ENCODE results near the gene FSD1L. TPM values are rescaled to one million over a fixed set of nuclear protein-coding genes. Genes with fewer than 3 reads are reported as not detected.

The FSD1L gene
- total and polyA plus RNA-seq, 8 donors = 0.78 to 13.2 (median 3.0) TPM; not detected in 1

DNA sequence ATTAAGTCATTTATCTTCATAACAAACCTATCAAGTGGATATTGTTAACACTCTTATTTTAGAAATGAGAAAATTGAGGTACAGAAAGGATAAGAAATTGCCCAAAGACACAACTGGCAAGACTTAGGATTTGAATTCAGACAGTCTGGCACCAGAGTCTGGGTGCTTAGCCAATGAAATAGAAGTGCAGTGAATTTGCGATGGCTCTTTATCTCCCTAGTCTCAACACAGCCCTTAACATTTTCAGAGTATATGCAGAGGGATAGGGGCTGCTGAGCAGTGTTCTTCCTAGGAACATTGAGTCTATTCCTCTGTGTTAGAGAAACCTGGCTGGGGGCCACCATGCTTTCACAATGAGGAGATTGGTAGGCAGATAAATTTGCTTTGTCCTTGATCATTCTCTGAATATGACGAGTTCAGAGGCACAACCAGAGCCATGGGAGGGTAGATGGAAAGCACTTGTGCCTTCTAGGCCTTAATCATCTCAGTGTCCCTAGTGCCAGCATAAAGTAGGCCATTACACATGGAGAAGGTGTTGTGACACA, 6.1 kb upstream of the FSD1L start:
- no peak for DNase-seq
- TF ChIP-seq POLR2AphosphoS5 (IDR thresholded peaks at IDR 0.05) (no peak), EP300 (IDR thresholded peaks at IDR 0.05) (no peak), POLR2A (IDR thresholded peaks at IDR 0.05) (no peak)
- TF ChIP-seq, protein P1, sequence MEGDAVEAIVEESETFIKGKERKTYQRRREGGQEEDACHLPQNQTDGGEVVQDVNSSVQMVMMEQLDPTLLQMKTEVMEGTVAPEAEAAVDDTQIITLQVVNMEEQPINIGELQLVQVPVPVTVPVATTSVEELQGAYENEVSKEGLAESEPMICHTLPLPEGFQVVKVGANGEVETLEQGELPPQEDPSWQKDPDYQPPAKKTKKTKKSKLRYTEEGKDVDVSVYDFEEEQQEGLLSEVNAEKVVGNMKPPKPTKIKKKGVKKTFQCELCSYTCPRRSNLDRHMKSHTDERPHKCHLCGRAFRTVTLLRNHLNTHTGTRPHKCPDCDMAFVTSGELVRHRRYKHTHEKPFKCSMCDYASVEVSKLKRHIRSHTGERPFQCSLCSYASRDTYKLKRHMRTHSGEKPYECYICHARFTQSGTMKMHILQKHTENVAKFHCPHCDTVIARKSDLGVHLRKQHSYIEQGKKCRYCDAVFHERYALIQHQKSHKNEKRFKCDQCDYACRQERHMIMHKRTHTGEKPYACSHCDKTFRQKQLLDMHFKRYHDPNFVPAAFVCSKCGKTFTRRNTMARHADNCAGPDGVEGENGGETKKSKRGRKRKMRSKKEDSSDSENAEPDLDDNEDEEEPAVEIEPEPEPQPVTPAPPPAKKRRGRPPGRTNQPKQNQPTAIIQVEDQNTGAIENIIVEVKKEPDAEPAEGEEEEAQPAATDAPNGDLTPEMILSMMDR (IDR thresholded peaks at IDR 0.05) = no peak
- Histone ChIP-seq H3K9me3 (no peaks in the 10 kb centered on the region), H3K36me3 (no peaks in the 10 kb centered on the region), H3K27ac (no peak overlapping the region), H3K27me3 (no peaks in the 10 kb centered on the region), H3K4me1 (peaks cover 0 to 18% (median 8%) of the 10 kb centered on the region in 4 donors), H3K4me3 (no peak overlapping the region)
- WGBS, 5 donors = 78 to 90% (median 82%) methylated on average over 2 of the region's 2 CpGs
- intact Hi-C loops (cut with DNase I; ENCODE audit: low total_unique reads) = no loop called here

GRCh38 chr9:105443121-105443520, 4.7 kb upstream of the FSD1L start:
- no peak for TF ChIP-seq POLR2A (IDR thresholded peaks at IDR 0.05)
- TF ChIP-seq, protein P1 (IDR thresholded peaks at IDR 0.05) = no peak
- no peak for TF ChIP-seq EP300 (IDR thresholded peaks at IDR 0.05)
- TF ChIP-seq POLR2AphosphoS5 (IDR thresholded peaks at IDR 0.05) = no peak
- no peaks in the 10 kb centered on the region for H3K36me3 ChIP-seq
- H3K9me3 ChIP-seq = no peaks in the 10 kb centered on the region
- no peak overlapping the region for H3K27ac ChIP-seq
- H3K4me3 ChIP-seq = no peak overlapping the region
- H3K27me3 ChIP-seq = no peaks in the 10 kb centered on the region
- H3K4me1 ChIP-seq = peaks cover 0 to 15% (median 11%) of the 10 kb centered on the region in 4 donors
- DNase-seq = no peak
- WGBS, 5 donors = 92 to 95% (median 93%) methylated on average over 8 of the region's 8 CpGs
- intact Hi-C loops (cut with DNase I; ENCODE audit: low total_unique reads) = no loop called here

DNA sequence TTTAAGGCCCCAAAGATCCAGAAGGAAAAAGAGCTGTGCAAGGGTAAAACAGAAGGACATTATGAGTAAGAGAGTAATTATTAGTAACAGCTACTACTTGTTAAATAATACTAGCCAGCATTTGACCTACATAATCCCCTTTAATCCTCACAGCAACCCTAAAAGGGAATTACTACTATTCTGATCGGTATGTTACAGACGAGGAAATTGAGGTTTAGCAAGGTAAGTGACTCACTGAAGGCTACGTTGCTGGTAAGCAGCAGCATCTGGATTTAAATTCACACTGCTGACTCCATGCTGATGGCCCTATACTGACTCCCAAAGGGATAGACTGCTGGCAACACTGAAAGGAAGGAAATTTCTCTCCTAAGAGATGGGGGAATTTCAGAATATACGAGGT, 3.7 kb upstream of the FSD1L start:
- 62 to 71% (median 67%) methylated on average over 4 of the region's 4 CpGs for WGBS, 5 donors
- no peak overlapping the region for H3K4me3 ChIP-seq
- peaks cover 5 to 17% (median 16%) of the 10 kb centered on the region in 4 donors for H3K4me1 ChIP-seq
- no peak overlapping the region for H3K27ac ChIP-seq
- TF ChIP-seq POLR2A (IDR thresholded peaks at IDR 0.05) (no peak), POLR2AphosphoS5 (IDR thresholded peaks at IDR 0.05) (no peak), EP300 (IDR thresholded peaks at IDR 0.05) (no peak)
- TF ChIP-seq, protein P1 (IDR thresholded peaks at IDR 0.05) = no peak
- no peaks in the 10 kb centered on the region for H3K36me3 ChIP-seq
- H3K9me3 ChIP-seq = no peaks in the 10 kb centered on the region
- no peak for DNase-seq
- intact Hi-C loops (cut with DNase I; ENCODE audit: low total_unique reads) = no loop called here
- no peaks in the 10 kb centered on the region for H3K27me3 ChIP-seq

DNA sequence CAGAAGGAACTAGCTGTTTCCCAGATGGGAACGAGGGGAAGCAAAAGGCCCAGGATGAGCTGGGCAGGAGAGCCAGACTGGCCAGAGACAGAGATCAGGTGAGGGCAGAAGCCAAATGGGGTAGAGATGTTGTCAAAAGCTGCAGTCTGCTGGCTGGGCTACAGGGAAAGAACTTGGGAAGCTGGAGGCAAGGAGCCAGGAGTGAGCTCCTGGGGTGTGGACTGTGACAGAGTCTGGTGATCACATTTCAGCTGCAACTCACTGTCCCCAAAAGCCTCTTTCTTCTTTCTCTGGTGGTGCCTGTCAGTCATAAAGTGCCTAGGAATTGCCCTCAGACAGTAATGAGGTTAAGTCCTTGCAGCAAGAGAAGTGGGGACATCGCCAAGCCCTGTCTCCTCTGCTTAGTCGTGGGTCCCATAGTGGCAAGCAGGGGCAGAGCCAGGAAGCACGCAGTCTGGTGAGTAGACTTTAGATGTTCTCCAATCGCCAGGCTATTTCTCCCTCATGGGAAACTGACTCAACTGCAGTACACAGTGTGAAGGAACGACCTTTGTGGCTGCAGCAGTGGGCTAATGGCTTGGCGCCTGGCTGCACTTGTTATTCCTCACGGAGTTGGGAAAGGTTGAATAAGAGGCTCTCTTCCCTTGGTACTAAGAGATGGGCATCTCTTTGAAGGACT, 2.5 kb upstream of the FSD1L start:
- Histone ChIP-seq H3K27ac (no peak overlapping the region), H3K4me1 (peaks cover 5 to 28% (median 21%) of the 10 kb centered on the region in 4 donors), H3K27me3 (no peaks in the 10 kb centered on the region), H3K4me3 (no peak overlapping the region), H3K9me3 (no peaks in the 10 kb centered on the region), H3K36me3 (no peaks in the 10 kb centered on the region)
- no peak for DNase-seq
- intact Hi-C loops (cut with DNase I; ENCODE audit: low total_unique reads) = no loop called here
- 72 to 85% (median 77%) methylated on average over 8 of the region's 8 CpGs for WGBS, 5 donors
- TF ChIP-seq POLR2A (IDR thresholded peaks at IDR 0.05) (no peak), EP300 (IDR thresholded peaks at IDR 0.05) (no peak), POLR2AphosphoS5 (IDR thresholded peaks at IDR 0.05) (no peak)
- TF ChIP-seq, protein P1 (IDR thresholded peaks at IDR 0.05) = no peak
